Astrocyte (in vitro differentiated cells and primary cell): ENCODE data around the gene PLXDC2. TPM values are rescaled to one million over a fixed set of nuclear protein-coding genes. Genes with fewer than 3 reads are reported as not detected.

Experiments
- DNase-seq: peaks from one replicate; pipeline ENCODE4 v3.0.0-alpha.2; 2010; ENCODE audit warnings: low read depth
- FAIRE-seq: peaks from 2 replicates; lab custom pipeline; 2011; peaks lifted over from hg19 to GRCh38; lab: Jason Lieb, UNC
- H2AFZ ChIP-seq: 2 replicates; pipeline ENCODE4 v1.6.0; 2012; ENCODE audit warnings: low read depth, low read length, inconsistent platforms
- H3K27ac ChIP-seq: 2 replicates; pipeline ENCODE4 v1.5.1; 2011; ENCODE audit warnings: low read depth, low read length, inconsistent platforms
- H3K27me3 ChIP-seq: 2 replicates; pipeline ENCODE4 v1.6.0; 2011; ENCODE audit warnings: low read length, inconsistent platforms; ENCODE audit not compliant: insufficient read depth
- H3K36me3 ChIP-seq: 2 replicates; pipeline ENCODE4 v1.5.1; 2011; ENCODE audit warnings: low read length, inconsistent platforms; ENCODE audit not compliant: insufficient read depth
- H3K4me1 ChIP-seq: 2 replicates; pipeline ENCODE4 v1.5.1; 2011; ENCODE audit warnings: low read length, inconsistent platforms; ENCODE audit not compliant: insufficient read depth
- H3K4me2 ChIP-seq: 2 replicates; pipeline ENCODE4 v1.6.0; 2012; ENCODE audit warnings: low read length, inconsistent platforms
- H3K4me3 ChIP-seq: 2 replicates; pipeline ENCODE4 v1.5.1; 2011; ENCODE audit warnings: low read depth, mild to moderate bottlenecking, low read length, inconsistent platforms; ENCODE audit not compliant: insufficient read depth
- H3K79me2 ChIP-seq: 2 replicates; pipeline ENCODE4 v1.6.0; 2012; ENCODE audit warnings: mild to moderate bottlenecking, low read length, inconsistent platforms; ENCODE audit not compliant: insufficient read depth
- H3K9ac ChIP-seq: 2 replicates; pipeline ENCODE4 v1.6.0; 2012; ENCODE audit warnings: mild to moderate bottlenecking, low read length, inconsistent platforms
- H3K9me3 ChIP-seq: 2 replicates; pipeline ENCODE4 v1.5.1; 2012; ENCODE audit warnings: low read depth, mild to moderate bottlenecking, low read length, inconsistent platforms; ENCODE audit not compliant: insufficient read depth
- H4K20me1 ChIP-seq: 2 replicates; pipeline ENCODE4 v1.6.0; 2012; ENCODE audit warnings: low read length, inconsistent platforms; ENCODE audit not compliant: insufficient read depth
- H3K27ac Mint-ChIP-seq: one replicate; pipeline ENCODE4 v1.8.0; 2021; ENCODE audit warnings: mild to moderate bottlenecking, mixed read lengths; ENCODE audit not compliant: unreplicated experiment
- H3K27me3 Mint-ChIP-seq: one replicate; pipeline ENCODE4 v1.8.0; 2021; ENCODE audit warnings: low read depth, mixed read lengths; ENCODE audit not compliant: unreplicated experiment
- H3K36me3 Mint-ChIP-seq: one replicate; pipeline ENCODE4 v1.8.0; 2021; ENCODE audit warnings: low read depth, mixed read lengths; ENCODE audit not compliant: unreplicated experiment
- H3K4me1 Mint-ChIP-seq: one replicate; pipeline ENCODE4 v1.8.0; 2021; ENCODE audit warnings: low read depth, mixed read lengths; ENCODE audit not compliant: unreplicated experiment
- H3K4me3 Mint-ChIP-seq: one replicate; pipeline ENCODE4 v1.8.0; 2021; ENCODE audit warnings: mild to moderate bottlenecking, moderate library complexity, mixed read lengths; ENCODE audit not compliant: unreplicated experiment
- H3K9me3 Mint-ChIP-seq: one replicate; pipeline ENCODE4 v1.8.0; 2021; ENCODE audit warnings: mild to moderate bottlenecking, mixed read lengths; ENCODE audit not compliant: unreplicated experiment
- EZH2 ChIP-seq: IDR thresholded peaks from 2 replicates; pipeline ENCODE4 v1.6.1; 2012; ENCODE audit warnings: mild to moderate bottlenecking, low read length, inconsistent platforms; ENCODE audit not compliant: insufficient read depth
- total RNA-seq: library from RNA; stranded (reverse); gene quantifications from 2 replicates; pipeline ENCODE4 v1.2.1, GENCODE V29; 2021
- TF ChIP-seq, protein P1 (sequence below): IDR thresholded peaks from 2 replicates; pipeline ENCODE4 v1.5.1; 2011; ENCODE audit warnings: low read depth, mild to moderate bottlenecking, inconsistent platforms, low read length, moderate library complexity; ENCODE audit not compliant: insufficient read depth

PLXDC2 gene
- total RNA-seq, 1 donor from 2014 or later, result 36.1 TPM

DNA sequence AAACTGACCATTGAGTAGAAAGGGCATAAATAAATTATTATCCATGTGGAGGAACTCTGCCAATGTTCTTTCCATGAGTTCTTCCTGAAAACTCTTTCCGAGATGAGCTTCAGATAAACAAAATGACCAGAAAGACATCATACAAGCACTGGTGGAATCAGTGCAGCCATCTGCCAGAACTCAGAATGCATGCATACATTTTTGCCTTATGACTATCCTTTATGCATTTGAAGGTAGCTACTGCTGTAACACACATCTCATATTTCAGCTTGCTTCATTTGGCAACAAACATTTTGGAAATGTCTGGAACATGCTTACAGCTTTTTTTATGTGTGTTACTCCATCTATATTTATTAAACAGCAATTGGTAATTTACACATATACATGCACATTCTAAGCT lies 448.9 kb downstream of the PLXDC2 start:
- no peaks in the 10 kb centered on the region for H3K36me3 ChIP-seq
- H3K9me3 ChIP-seq, result no peaks in the 10 kb centered on the region
- no peak overlapping the region for H2AFZ ChIP-seq
- H3K27me3 Mint-ChIP-seq, result no peaks in the 10 kb centered on the region
- no peaks in the 10 kb centered on the region for H3K4me1 ChIP-seq
- H3K4me2 ChIP-seq, result no peak overlapping the region
- H3K9me3 Mint-ChIP-seq, result no peaks in the 10 kb centered on the region
- H3K4me3 Mint-ChIP-seq, result no peak overlapping the region
- no peak overlapping the region for H3K27ac ChIP-seq
- H3K4me1 Mint-ChIP-seq, result no peaks in the 10 kb centered on the region
- H3K27me3 ChIP-seq, result no peaks in the 10 kb centered on the region
- H3K27ac Mint-ChIP-seq, result no peak overlapping the region
- no peaks in the 10 kb centered on the region for H3K79me2 ChIP-seq
- no peak overlapping the region for H3K4me3 ChIP-seq
- no peaks in the 10 kb centered on the region for H4K20me1 ChIP-seq
- TF ChIP-seq EZH2, result no peak
- TF ChIP-seq, protein P1, sequence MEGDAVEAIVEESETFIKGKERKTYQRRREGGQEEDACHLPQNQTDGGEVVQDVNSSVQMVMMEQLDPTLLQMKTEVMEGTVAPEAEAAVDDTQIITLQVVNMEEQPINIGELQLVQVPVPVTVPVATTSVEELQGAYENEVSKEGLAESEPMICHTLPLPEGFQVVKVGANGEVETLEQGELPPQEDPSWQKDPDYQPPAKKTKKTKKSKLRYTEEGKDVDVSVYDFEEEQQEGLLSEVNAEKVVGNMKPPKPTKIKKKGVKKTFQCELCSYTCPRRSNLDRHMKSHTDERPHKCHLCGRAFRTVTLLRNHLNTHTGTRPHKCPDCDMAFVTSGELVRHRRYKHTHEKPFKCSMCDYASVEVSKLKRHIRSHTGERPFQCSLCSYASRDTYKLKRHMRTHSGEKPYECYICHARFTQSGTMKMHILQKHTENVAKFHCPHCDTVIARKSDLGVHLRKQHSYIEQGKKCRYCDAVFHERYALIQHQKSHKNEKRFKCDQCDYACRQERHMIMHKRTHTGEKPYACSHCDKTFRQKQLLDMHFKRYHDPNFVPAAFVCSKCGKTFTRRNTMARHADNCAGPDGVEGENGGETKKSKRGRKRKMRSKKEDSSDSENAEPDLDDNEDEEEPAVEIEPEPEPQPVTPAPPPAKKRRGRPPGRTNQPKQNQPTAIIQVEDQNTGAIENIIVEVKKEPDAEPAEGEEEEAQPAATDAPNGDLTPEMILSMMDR, result no peak
- no peak for DNase-seq
- peaks cover 7% of the 10 kb centered on the region for H3K36me3 Mint-ChIP-seq
- FAIRE-seq, result no peak
- no peak overlapping the region for H3K9ac ChIP-seq

DNA sequence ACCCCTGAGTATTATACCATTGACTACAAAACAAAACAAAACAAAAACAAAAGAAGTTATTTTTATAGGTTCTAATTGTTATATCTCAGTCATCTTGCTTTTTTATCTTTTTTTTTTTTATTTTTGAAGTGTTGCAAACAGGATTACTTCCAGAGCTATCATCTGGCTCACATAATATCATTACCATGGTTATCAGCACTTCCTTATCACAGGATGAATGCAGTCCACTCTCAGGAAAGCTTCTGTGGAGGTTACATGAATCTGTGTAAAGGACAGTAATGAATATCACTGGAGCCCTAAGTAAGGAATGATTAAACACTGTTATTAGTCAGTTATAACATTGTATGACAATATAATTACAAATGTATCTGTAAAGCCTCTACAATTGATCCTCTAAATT lies 451.5 kb downstream of the PLXDC2 start:
- no peaks in the 10 kb centered on the region for H3K4me1 ChIP-seq
- no peaks in the 10 kb centered on the region for H4K20me1 ChIP-seq
- no peaks in the 10 kb centered on the region for H3K36me3 ChIP-seq
- H3K4me2 ChIP-seq, result no peak overlapping the region
- H3K27me3 ChIP-seq, result no peaks in the 10 kb centered on the region
- Mint-ChIP-seq H3K27ac (no peak overlapping the region), H3K27me3 (no peaks in the 10 kb centered on the region), H3K9me3 (no peaks in the 10 kb centered on the region), H3K36me3 (peaks cover 2% of the 10 kb centered on the region), H3K4me1 (peaks cover 10% of the 10 kb centered on the region), H3K4me3 (no peak overlapping the region)
- H3K4me3 ChIP-seq, result no peak overlapping the region
- no peak for DNase-seq
- H3K79me2 ChIP-seq, result no peaks in the 10 kb centered on the region
- H3K9ac ChIP-seq, result no peak overlapping the region
- no peak for TF ChIP-seq EZH2
- TF ChIP-seq, protein P1, result no peak
- no peak overlapping the region for H3K27ac ChIP-seq
- FAIRE-seq, result no peak
- H2AFZ ChIP-seq, result no peak overlapping the region
- no peaks in the 10 kb centered on the region for H3K9me3 ChIP-seq

DNA sequence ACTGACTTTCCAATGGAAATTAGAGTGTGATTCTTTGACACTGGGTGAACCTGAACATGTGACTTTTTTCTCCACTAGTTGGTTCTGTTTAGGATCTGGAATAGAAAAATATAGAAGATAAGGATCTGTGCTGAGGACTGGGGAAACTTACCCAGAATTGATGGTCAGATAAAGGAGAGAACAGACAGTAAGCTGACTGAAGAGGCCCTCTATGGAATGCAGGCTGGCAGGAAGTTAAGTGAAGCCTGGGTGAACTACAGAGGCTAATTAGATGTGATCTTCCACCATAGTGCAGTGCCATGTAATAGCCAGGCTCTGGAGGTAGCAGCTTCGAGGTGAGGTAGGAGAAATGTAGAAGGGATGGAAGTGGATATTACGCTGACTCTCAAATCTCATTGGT lies 455.3 kb downstream of the PLXDC2 start:
- Mint-ChIP-seq H3K4me3 (no peak overlapping the region), H3K27ac (no peak overlapping the region), H3K27me3 (no peaks in the 10 kb centered on the region), H3K9me3 (no peaks in the 10 kb centered on the region), H3K36me3 (no peaks in the 10 kb centered on the region), H3K4me1 (peaks cover 14% of the 10 kb centered on the region)
- Histone ChIP-seq H3K4me2 (no peak overlapping the region), H3K4me3 (no peak overlapping the region), H3K27me3 (no peaks in the 10 kb centered on the region), H3K36me3 (no peaks in the 10 kb centered on the region), H3K9ac (no peak overlapping the region), H3K27ac (no peak overlapping the region), H3K9me3 (no peaks in the 10 kb centered on the region), H3K79me2 (no peaks in the 10 kb centered on the region), H4K20me1 (no peaks in the 10 kb centered on the region), H2AFZ (no peak overlapping the region), H3K4me1 (peaks cover 3% of the 10 kb centered on the region)
- DNase-seq, result no peak
- TF ChIP-seq, protein P1, result no peak
- TF ChIP-seq EZH2, result no peak
- FAIRE-seq, result no peak
